GM18502 (cell line): Measurements from ENCODE around the gene RASSF4.

Source experiments
- ATAC-seq: cut with Tn5 transposase; IDR thresholded peaks from one replicate; pipeline ENCODE4 v1.9.1; 2021; ENCODE audit warnings: mild to moderate bottlenecking; ENCODE audit not compliant: unreplicated experiment, poor library complexity

Gene RASSF4

GRCh38 chr10:44985175-44985681, 25.6 kb downstream of the RASSF4 start:
- ATAC-seq, result no peak

GRCh38 chr10:44986179-44986578, 26.6 kb downstream of the RASSF4 start:
- no peak for ATAC-seq

GRCh38 chr10:44986670-44987069, 27.1 kb downstream of the RASSF4 start:
- ATAC-seq, result no peak

GRCh38 chr10:44988957-44989585, 29.5 kb downstream of the RASSF4 start:
- ATAC-seq, result no peak

- no peak for ATAC-seq
These were observed 30.1 kb downstream of the RASSF4 start for GRCh38 chr10:44989597-44990301.

- ATAC-seq, result no peak
These were observed 30.7 kb downstream of the RASSF4 start for GRCh38 chr10:44990302-44990655.

- no peak for ATAC-seq
These were observed 31.4 kb downstream of the RASSF4 start for GRCh38 chr10:44990965-44991364.

- no peak for ATAC-seq
These were observed 32.0 kb downstream of the RASSF4 start for GRCh38 chr10:44991571-44991970.

- ATAC-seq, result no peak
These were observed 32.6 kb downstream of the RASSF4 start for GRCh38 chr10:44992070-44992731.

- no peak for ATAC-seq
These were observed 33.2 kb downstream of the RASSF4 start for GRCh38 chr10:44992732-44993225.

- ATAC-seq, result no peak
These were observed 33.8 kb downstream of the RASSF4 start for GRCh38 chr10:44993226-44993921.

GRCh38 chr10:44993922-44994751, 34.5 kb downstream of the RASSF4 start:
- no peak for ATAC-seq

- ATAC-seq, result no peak
These were observed 35.3 kb downstream of the RASSF4 start for GRCh38 chr10:44994752-44995530.

GRCh38 chr10:44995581-44995913, 35.9 kb downstream of the RASSF4 start:
- no peak for ATAC-seq

GRCh38 chr10:44995914-44996669, 36.5 kb downstream of the RASSF4 start:
- no peak for ATAC-seq

- ATAC-seq, result no peak
These were observed 37.6 kb downstream of the RASSF4 start for GRCh38 chr10:44997105-44997748.

GRCh38 chr10:44998146-44998631, 38.6 kb downstream of the RASSF4 start:
- no peak for ATAC-seq
